HG03342 (cell line): Measurements from ENCODE around the gene EFNA5.

Experiments used
- ATAC-seq: cut with Tn5 transposase; IDR thresholded peaks from one replicate; pipeline ENCODE4 v1.9.1; 2021; ENCODE audit warnings: mild to moderate bottlenecking, moderate library complexity; ENCODE audit not compliant: unreplicated experiment

EFNA5 gene

DNA sequence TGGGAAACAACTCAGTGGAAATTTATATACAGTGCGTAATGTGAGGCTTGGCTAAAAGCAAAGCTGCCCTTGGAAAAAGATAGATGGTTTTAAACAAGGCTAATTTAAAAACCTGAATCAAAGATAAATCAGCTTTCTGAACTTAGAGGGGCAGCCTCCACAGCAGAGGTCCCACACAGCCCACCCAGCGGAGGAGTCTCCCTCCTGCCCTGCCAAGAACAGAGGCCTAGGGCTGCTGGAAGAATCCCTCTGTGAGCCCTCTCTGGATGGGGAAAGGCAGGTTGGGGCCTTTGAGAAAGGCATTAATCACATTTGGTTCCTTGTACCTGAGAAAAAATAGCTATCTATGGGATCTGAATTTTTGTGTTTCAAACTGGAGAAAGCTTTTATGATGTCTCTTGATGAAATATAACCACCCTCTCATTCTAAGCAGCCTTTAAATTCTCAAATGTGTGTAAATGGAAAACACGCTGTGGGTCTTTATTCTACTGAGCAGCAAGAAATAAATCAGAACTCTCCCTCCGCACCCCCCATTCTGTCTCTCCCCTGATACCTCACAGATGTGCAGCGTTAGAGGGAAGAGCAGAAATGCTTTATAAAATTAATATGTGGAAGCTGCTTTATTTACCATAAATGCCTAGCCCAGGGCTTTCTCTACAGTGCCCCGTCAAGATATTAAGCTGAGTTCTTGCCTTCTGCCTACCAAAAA, 329.2 kb downstream of the EFNA5 start:
- ATAC-seq, result no peak

GRCh38 chr5:107340631-107341030, 330.1 kb downstream of the EFNA5 start:
- no peak for ATAC-seq

- ATAC-seq, result no peak
These were observed 332.4 kb downstream of the EFNA5 start for GRCh38 chr5:107338335-107338734.

GRCh38 chr5:107337281-107337680, 333.5 kb downstream of the EFNA5 start:
- ATAC-seq, result no peak

- no peak for ATAC-seq
These were observed 338.9 kb downstream of the EFNA5 start for GRCh38 chr5:107331882-107332281.

DNA sequence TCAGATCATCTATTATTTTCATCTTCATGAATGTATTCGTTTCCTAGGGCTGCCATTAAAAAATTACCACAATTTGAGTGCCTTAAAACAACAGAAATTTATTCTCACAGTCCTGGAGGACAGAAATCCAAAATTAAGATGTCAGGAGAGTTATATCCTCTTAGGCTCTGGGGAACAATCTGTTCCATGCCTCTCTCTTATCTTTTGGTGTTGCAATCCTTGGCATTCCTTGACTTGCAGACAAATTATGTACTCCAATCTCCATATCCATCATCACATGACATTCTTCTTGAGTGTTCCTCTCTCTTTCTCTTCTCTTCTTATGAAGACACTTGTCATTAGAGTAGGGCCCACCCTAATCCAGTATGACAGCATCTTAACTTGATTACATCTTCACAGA, 339.4 kb downstream of the EFNA5 start:
- ATAC-seq, result no peak

GRCh38 chr5:107330903-107331302, 339.8 kb downstream of the EFNA5 start:
- ATAC-seq, result no peak

- ATAC-seq, result peak; percentile 79
These were observed 340.9 kb downstream of the EFNA5 start for GRCh38 chr5:107329850-107330249.
